Peyer's patch (tissue), 4 donors: ENCODE measurements around the gene PNCK. TPM values are rescaled to one million over a fixed set of nuclear protein-coding genes. Genes with fewer than 3 reads are reported as not detected.

ENCODE experiments used
- DNase-seq, 3 donors: peaks; one replicate each; pipeline ENCODE4 v3.0.0-alpha.2; 2017 to 2019
- H3K27ac ChIP-seq, 4 donors: fragments of 200-600 bp; sonication (generic); one replicate each; pipeline ENCODE4 v1.5.1; 2016 to 2019
- H3K27me3 ChIP-seq, 2 donors: fragments of 200-600 bp; sonication (generic); one replicate each; pipeline ENCODE4 v1.5.1; 2019
- H3K36me3 ChIP-seq, 3 donors: fragments of 200-600 bp; sonication (generic); one replicate each; pipeline ENCODE4 v1.5.1; 2016 to 2019
- H3K4me1 ChIP-seq, 4 donors: fragments of 200-600 bp; sonication (generic); one replicate each; pipeline ENCODE4 v1.5.1; 2016 to 2019
- H3K4me3 ChIP-seq, 4 donors: fragments of 200-600 bp; sonication (generic); 1 replicate in 3 of 4; 2 replicates in 1 of 4; pipeline ENCODE4 v1.5.1; 2016 to 2019; ENCODE audit warnings: mild to moderate bottlenecking in 1 of 4
- H3K9me3 ChIP-seq, 4 donors: fragments of 200-600 bp; sonication (generic); one replicate each; pipeline ENCODE4 v1.5.1; 2016 to 2019; ENCODE audit warnings: mild to moderate bottlenecking in 1 of 4
- CTCF ChIP-seq, 6 experiments: fragments of 450-650 bp in 4 of 6; fragments of 200-600 bp in 2 of 6; sonication (generic) in 1 of 6; IDR thresholded peaks; one replicate each; pipeline ENCODE4 v1.5.1; 2017 to 2019; ENCODE audit warnings: antibody characterized with exemption in 6 of 6, mild to moderate bottlenecking in 3 of 6, moderate library complexity in 1 of 6
- POLR2A ChIP-seq, 2 donors: fragments of 450-650 bp; IDR thresholded peaks; one replicate each; pipeline ENCODE4 v1.5.1; 2017; ENCODE audit warnings: antibody characterized with exemption in 2 of 2, mild to moderate bottlenecking in 2 of 2, moderate library complexity in 2 of 2
- total RNA-seq, 4 donors: library from RNA; depleted of rRNA; stranded (reverse); fragments of >200 nt; gene quantifications; one replicate each; pipeline ENCODE4 v1.1.0, GENCODE V29; 2016

The PNCK gene
- 10 to 100 TPM in 1 of 4 donors, 1 to 10 TPM in 2, not detected in 1; 2.0 to 44.8 (median 6.1) TPM for total RNA-seq

DNA sequence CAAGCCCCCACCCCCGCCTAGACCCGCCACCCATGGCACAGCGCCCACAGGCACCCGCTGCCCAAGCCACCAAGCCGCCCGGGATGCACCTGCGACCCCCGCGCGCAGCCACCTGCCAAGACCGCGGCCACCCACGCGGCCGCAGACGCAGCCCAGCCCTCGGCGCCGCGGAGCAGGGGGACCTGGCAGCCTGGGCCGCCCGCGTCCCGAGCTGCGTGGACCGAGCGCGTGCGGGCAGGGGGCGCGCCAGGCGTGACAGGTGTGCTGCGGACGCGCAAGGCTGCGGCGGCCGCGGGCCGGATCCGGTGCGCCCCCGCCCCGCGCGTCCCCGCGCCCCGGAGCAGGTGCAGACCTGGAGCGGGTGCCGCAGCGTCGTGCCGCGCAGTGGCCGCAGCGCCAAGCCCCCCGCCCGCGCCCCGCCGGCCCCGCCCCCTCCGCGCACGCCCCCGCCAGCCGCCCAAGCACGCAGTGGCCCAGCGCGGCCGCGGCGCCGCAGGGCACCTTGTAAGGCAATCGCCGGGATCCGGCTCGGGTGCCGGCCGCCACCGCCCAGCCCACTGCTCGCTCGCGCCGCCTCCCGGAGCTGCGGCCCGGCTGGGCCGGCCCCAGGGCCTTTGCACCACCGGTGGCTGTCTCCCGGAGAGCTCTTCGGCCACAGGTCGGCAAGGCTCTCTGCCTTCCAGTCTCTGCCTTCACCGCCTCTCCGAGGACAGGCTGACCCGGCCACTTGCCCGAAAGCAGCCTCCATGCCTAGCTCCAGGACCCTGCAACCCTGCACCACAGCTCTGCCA, at the start of gene PNCK:
Gene PNCK, minus strand, starts transcription at position 386 of the 791 bp plus-strand sequence. CDS start 737 bp downstream, outside the sequence.
- Histone ChIP-seq H3K9me3 (no peaks in the 10 kb centered on the region), H3K4me3 (peak within 1 kb of the TSS in 1 of 4 donors; percentile 26), H3K27me3 (no peaks in the 10 kb centered on the region), H3K4me1 (no peaks in the 10 kb centered on the region), H3K36me3 (no peaks in the 10 kb centered on the region), H3K27ac (no peak within 1 kb of the TSS)
- peak in 1 of 3 donors; percentile 37 for DNase-seq
- TF ChIP-seq POLR2A (IDR thresholded peaks at IDR 0.05) (no peak), CTCF (IDR thresholded peaks at IDR 0.05) (no peak)

DNA sequence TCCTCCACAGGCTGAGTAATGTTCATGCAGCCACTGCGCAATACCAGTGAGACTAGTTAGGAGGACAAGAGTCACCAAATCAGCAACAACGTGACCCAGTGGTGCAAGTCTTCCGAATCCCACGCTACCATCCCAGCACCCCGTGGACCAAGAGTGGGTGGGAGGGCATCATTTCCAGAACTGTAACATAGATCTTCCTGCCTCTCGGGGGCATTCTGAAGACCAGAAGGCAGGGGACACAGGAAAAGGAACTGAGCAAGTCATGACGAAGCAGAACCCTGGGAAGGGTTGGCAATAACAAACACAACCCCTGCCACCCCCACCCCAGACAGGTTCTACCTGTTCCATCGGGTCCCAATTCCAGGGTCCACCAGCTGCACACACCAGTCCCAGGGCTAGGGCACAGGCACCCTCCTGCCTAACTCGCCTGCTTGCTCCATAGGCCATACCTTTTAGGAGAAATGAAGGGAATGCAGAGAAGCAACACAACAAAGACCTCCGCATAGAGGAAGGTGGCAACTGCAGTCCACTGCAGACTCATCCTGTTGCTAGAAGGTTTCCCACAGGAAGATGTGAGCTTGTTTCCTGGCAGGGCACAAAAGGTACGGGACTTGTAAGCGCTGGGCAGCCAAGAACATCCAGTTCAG, 49.2 kb upstream of the PNCK start:
- Histone ChIP-seq H3K36me3 (peaks cover 0 to 30% (median 0%) of the 10 kb centered on the region in 3 donors), H3K4me3 (peak overlapping the region; percentile 63 to 75 (median 68)), H3K9me3 (no peaks in the 10 kb centered on the region), H3K27me3 (no peaks in the 10 kb centered on the region), H3K4me1 (peaks cover 2 to 43% (median 17%) of the 10 kb centered on the region in 4 donors), H3K27ac (peak overlapping the region; percentile 89 to 93 (median 92))
- DNase-seq: no peak
- TF ChIP-seq POLR2A (IDR thresholded peaks at IDR 0.05): no peak
- TF ChIP-seq CTCF (IDR thresholded peaks at IDR 0.05): peak in 1 of 6 experiments; percentile 7

DNA sequence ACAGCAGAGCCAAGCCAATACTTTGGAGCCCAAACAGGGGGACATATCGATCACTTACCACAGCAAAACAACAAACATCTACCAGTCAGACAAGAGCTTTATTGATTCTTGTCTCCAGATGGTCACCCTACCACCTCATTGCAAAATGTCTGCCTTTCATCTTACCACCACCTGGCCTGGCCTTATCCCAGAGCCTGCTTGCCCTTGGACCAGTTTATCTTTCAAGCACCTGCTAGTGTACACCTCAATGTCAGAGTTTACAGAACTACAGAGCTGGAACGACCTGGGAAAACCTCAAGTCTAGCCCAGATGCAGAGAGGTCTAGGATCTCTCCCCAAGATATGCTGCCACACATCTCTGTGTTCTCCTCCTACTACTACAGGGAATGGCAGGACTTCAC, 46.1 kb upstream of the PNCK start:
- H3K27ac ChIP-seq: no peak overlapping the region
- no peaks in the 10 kb centered on the region for H3K27me3 ChIP-seq
- H3K4me3 ChIP-seq: no peak overlapping the region
- no peak for TF ChIP-seq CTCF (IDR thresholded peaks at IDR 0.05)
- TF ChIP-seq POLR2A (IDR thresholded peaks at IDR 0.05): no peak
- DNase-seq: no peak
- H3K36me3 ChIP-seq: peaks cover 0 to 41% (median 0%) of the 10 kb centered on the region in 3 donors
- H3K9me3 ChIP-seq: no peaks in the 10 kb centered on the region
- peaks cover 0 to 14% (median 5%) of the 10 kb centered on the region in 4 donors for H3K4me1 ChIP-seq

DNA sequence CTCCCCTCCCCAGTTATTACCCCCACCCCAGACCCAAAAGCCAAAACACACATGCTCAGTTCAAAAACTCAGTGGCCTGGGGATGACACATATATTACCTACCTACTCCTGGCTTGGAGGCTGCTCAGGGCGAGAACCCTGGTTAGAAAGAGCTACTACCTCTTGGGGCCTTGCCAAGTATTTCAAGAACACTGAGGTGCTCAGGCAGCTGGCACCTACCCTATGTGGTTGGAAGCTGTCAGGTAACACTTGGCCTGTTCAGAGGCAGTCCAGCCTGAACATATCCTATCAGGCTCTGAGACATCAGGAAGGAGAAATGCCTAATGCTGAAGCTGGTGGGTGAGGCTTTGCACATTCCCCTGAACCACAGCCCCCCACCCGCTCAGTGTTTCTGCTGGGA, 45.6 kb upstream of the PNCK start:
- peaks cover 0 to 46% (median 0%) of the 10 kb centered on the region in 3 donors for H3K36me3 ChIP-seq
- H3K9me3 ChIP-seq: no peaks in the 10 kb centered on the region
- peaks cover 0 to 14% (median 5%) of the 10 kb centered on the region in 4 donors for H3K4me1 ChIP-seq
- DNase-seq: no peak
- no peak overlapping the region for H3K27ac ChIP-seq
- no peaks in the 10 kb centered on the region for H3K27me3 ChIP-seq
- TF ChIP-seq CTCF (IDR thresholded peaks at IDR 0.05): no peak
- no peak for TF ChIP-seq POLR2A (IDR thresholded peaks at IDR 0.05)
- no peak overlapping the region for H3K4me3 ChIP-seq

DNA sequence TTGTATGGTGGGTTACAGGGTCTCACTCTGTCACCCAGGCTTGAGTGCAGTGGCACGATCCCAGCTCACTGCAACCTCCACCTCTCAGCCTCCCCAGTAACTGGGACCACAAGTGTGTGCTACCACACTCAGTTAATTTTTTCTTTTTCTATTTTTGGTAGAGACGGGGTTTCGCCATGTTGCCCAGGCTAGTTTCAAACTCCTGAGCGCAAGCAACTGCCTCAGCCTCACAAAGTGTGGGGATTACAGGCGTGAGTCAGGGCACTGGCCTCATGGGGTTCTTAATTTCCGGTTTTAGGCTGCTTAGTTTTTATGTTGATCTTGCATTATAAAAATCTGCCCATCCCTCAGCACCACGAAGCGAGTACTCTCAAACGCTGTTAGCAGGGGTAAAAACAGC, 43.8 kb upstream of the PNCK start:
- peaks cover 0 to 9% (median under 1%) of the 10 kb centered on the region in 4 donors for H3K4me1 ChIP-seq
- TF ChIP-seq CTCF (IDR thresholded peaks at IDR 0.05) (no peak), POLR2A (IDR thresholded peaks at IDR 0.05) (no peak)
- no peak for DNase-seq

More for the DNA sequence above, 43.8 kb upstream of the PNCK start:
- Histone ChIP-seq H3K27ac (no peak overlapping the region), H3K27me3 (no peaks in the 10 kb centered on the region), H3K36me3 (peaks cover 0 to 58% (median 0%) of the 10 kb centered on the region in 3 donors), H3K9me3 (no peaks in the 10 kb centered on the region), H3K4me3 (no peak overlapping the region)
